ENCODE results near the gene RTL1.

RTL1 gene

DNA sequence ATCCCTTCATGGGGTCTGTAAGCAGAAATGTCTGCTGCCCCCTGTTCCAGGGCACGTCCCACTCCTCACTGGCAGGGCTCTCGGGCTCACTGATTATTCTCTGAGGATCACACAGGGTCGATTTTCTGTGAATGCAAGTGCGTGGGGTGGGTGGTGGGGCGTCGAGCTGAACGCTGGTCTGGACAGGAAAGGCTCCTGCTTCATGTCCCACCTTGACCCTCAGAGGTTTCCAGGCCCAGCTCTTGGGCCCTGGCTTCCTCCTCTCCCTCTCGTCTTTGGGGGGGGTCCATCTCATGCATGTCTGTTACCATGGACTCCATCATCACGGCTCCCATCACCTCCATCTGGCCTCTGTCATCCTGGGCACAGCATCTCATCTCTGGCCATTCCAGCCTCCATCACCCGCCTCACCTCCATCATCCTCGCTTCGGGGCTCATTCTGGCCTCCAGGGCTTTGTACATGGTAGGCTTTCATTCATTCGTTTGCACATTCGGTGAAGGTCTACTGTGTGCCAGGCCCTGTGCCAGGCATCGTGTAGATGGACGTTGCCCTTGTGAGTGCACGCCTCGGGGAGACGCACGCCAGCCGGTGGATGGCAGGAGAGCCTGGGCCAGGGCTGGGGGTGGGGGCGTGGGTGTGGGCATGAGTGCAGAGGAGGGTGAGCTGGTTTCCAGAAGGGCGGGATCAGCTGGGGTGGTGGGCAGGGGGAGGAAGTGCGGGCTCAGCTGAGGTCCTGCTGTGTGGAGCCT, 34.7 kb downstream of the RTL1 start:
- Histone ChIP-seq H3K36me3 (no peaks in the 10 kb centered on the region), H3K9me3 (no peaks in the 10 kb centered on the region), H3K27ac (no peak overlapping the region), H3K4me1 (no peaks in the 10 kb centered on the region), H3K27me3 (no peaks in the 10 kb centered on the region), H3K4me3 (no peak overlapping the region)
- peak in 1 of 2 donors; percentile 48 for DNase-seq
- intact Hi-C loops (cut with DNase I; ENCODE audit: low total_unique reads): no loop called here
- TF ChIP-seq, protein P1, sequence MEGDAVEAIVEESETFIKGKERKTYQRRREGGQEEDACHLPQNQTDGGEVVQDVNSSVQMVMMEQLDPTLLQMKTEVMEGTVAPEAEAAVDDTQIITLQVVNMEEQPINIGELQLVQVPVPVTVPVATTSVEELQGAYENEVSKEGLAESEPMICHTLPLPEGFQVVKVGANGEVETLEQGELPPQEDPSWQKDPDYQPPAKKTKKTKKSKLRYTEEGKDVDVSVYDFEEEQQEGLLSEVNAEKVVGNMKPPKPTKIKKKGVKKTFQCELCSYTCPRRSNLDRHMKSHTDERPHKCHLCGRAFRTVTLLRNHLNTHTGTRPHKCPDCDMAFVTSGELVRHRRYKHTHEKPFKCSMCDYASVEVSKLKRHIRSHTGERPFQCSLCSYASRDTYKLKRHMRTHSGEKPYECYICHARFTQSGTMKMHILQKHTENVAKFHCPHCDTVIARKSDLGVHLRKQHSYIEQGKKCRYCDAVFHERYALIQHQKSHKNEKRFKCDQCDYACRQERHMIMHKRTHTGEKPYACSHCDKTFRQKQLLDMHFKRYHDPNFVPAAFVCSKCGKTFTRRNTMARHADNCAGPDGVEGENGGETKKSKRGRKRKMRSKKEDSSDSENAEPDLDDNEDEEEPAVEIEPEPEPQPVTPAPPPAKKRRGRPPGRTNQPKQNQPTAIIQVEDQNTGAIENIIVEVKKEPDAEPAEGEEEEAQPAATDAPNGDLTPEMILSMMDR (IDR thresholded peaks at IDR 0.05): no peak

DNA sequence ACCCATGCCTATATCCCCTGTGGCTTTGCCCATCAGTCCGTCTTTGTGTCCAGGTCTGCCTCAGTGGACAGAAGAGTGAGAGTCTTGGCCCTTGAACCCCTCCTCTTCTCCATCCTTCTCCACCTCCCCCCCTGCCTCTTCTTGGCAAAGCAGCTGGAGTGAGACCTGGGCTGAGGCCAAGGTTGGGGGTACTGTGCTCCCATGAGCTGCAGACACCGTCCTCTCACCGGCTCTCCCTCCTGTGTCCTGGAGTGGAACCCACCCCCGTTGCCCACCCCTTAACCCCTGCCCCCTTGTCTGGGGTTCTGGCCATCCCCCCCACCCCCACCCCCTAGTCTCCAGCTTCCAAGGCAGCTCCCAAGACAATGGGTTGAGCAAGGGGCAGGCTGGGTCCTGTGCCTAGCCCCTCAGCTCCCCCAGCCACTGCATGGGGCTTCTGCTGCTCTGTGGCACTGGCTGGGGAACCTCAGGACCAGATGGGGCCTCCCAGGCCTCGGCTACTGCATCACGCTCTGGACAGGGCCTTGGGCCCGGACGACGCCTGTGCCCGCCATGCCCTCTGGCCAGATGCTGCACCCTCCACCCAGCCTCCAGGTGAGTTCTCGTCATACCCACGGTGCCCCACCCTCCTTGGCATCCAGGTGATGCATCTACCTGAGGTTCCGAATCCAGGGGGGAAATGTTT, 35.7 kb downstream of the RTL1 start:
- H3K4me3 ChIP-seq: no peak overlapping the region
- no peaks in the 10 kb centered on the region for H3K36me3 ChIP-seq
- H3K27ac ChIP-seq: no peak overlapping the region
- H3K27me3 ChIP-seq: no peaks in the 10 kb centered on the region
- H3K9me3 ChIP-seq: no peaks in the 10 kb centered on the region
- peak in 1 of 2 donors; percentile 39 for DNase-seq
- intact Hi-C loops (cut with DNase I; ENCODE audit: low total_unique reads): no loop called here
- no peaks in the 10 kb centered on the region for H3K4me1 ChIP-seq
- TF ChIP-seq, protein P1 (IDR thresholded peaks at IDR 0.05): no peak

DNA sequence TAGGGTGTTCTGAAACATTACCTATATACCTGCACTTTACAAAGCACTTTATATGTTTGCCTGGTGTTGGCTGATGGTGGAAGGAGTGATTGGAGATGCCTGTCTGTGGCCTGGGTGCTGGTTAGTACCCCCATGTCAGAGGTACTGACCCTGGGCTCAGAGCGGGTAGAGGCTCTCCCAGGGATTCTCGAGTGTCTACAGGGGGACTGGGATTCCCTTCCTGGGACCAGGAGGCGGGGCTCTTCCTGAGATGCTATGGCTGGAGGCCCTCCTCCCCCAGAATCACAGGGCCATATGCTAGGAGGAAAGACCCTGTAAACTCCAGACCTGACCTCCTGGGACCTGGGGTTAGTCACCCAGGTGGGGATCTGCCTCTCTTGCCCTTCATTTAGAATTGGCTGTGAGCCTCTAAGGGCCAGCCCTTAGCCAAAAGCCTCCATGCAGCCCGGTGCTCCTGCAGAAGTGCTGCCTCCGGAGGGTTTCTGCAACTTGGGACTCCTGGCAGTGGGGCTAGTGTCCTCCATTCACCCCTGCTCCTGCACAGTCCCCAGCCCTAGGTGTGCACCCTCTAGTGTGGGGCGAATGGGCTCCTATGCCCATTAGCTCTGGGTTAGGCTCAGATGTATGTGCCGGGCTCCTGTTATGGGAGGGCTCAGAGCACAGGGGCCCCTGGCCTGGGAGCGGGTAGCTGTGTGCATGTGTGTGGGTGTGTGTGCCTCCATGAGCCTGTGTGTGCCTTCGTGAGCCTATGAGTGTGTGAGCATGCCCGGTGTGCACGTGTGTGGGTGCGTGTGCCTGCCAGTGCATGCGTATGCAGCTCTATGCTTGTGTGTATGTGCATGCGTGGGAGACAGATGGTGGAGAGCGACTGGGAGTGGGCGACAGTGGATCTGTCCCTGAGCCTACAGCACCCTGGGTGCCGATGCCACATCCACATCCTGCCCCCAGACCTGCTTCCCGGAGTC, 36.6 kb downstream of the RTL1 start:
- TF ChIP-seq, protein P1 (IDR thresholded peaks at IDR 0.05): no peak
- H3K27me3 ChIP-seq: no peaks in the 10 kb centered on the region
- DNase-seq: peak in 1 of 2 donors; percentile 48
- H3K27ac ChIP-seq: no peak overlapping the region
- H3K4me3 ChIP-seq: no peak overlapping the region
- no peaks in the 10 kb centered on the region for H3K4me1 ChIP-seq
- intact Hi-C loops (cut with DNase I; ENCODE audit: low total_unique reads): no loop called here
- H3K36me3 ChIP-seq: no peaks in the 10 kb centered on the region
- no peaks in the 10 kb centered on the region for H3K9me3 ChIP-seq

DNA sequence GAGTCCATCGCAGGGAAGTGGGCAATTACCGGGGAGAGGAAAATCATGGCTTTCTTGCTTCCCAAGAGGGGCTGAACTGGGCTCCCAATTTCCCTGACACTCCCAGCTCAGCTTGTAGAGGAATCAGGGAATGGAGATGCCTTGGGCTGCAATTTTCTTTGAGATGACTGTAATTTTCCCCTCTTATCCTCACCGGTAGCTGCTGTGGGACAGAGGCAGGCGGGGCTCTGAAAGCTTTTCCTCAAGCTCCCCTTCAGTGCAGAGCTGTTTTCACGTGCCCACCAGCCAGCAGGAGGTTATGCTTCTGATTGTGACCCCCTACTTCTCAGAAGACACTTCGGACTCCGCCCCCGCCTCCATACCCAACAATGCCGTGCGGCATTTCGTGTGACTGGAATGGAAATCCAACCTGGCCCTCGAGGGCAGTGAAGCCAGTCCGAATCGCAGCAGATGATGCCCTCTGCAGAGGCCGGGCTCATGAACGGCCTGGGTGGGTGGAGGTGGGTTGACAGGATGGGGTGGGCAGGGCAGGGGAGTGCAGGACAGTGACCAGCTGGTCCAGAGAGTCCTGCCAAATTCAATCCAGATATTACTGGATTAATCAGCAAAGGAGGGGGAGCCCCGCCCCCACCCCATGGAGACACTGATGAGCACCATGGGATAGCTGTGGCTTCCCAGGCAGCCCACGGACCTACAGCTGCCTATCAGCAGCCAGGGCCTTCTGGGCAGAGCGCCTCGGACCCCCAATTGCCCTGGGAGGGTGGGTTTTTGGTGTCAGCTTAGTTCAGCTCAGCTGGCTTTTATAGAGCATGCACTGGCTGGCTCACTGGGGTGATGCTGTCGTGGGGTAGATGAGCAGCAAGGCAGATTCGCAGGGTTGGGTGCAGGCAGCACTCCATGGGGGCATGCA, 37.6 kb downstream of the RTL1 start:
- Histone ChIP-seq H3K9me3 (no peaks in the 10 kb centered on the region), H3K36me3 (no peaks in the 10 kb centered on the region), H3K4me1 (no peaks in the 10 kb centered on the region), H3K27me3 (no peaks in the 10 kb centered on the region), H3K4me3 (no peak overlapping the region), H3K27ac (no peak overlapping the region)
- intact Hi-C loops (cut with DNase I; ENCODE audit: low total_unique reads): no loop called here
- DNase-seq: peak in 1 of 2 donors; percentile 55
- TF ChIP-seq, protein P1 (IDR thresholded peaks at IDR 0.05): no peak
